Measurements from ENCODE around the gene HDAC7.

The HDAC7 gene

DNA sequence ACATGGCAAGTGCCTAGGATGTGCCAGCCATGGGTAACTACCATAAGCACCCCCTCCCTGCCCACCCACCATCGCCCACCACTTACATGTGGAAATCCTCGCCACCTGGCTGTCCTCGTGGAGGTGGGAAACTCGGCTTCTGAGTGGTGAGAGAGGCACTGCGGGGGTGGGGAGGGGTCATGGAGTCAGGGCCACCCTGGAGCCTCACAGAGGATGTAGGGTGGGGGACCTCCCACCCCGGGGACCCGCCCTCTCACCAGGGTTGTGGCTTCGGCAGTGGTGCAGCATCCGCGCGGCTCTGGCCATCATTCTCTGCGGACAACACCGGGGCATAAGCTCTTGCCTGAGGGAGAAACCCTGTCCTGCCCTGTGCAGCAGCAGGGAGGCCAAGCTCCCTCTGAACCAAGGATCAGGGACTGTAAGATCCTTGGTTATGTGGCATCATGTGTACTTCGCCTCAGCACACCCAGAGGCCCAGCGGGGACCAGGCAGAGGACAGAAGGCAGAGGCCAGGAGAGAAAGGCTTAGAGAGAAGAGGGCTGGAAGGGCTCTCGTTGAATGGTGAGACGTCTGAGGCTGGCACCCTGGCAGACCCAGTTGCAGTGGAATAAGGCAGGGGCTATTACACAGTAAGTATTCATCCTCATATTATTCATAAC lies 81.6 kb downstream of the HDAC7 start:
- no peak overlapping the region for H3K4me3 ChIP-seq (ENCODE audit: control insufficient read depth, low read depth, low read length)
- no peak for DNase-seq (ENCODE audit: low read depth)
- TF ChIP-seq, protein P1, sequence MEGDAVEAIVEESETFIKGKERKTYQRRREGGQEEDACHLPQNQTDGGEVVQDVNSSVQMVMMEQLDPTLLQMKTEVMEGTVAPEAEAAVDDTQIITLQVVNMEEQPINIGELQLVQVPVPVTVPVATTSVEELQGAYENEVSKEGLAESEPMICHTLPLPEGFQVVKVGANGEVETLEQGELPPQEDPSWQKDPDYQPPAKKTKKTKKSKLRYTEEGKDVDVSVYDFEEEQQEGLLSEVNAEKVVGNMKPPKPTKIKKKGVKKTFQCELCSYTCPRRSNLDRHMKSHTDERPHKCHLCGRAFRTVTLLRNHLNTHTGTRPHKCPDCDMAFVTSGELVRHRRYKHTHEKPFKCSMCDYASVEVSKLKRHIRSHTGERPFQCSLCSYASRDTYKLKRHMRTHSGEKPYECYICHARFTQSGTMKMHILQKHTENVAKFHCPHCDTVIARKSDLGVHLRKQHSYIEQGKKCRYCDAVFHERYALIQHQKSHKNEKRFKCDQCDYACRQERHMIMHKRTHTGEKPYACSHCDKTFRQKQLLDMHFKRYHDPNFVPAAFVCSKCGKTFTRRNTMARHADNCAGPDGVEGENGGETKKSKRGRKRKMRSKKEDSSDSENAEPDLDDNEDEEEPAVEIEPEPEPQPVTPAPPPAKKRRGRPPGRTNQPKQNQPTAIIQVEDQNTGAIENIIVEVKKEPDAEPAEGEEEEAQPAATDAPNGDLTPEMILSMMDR (conservative IDR thresholded peaks at IDR 0.05; ENCODE audit: control insufficient read depth, insufficient read depth, low read depth, low read length), result no peak

DNA sequence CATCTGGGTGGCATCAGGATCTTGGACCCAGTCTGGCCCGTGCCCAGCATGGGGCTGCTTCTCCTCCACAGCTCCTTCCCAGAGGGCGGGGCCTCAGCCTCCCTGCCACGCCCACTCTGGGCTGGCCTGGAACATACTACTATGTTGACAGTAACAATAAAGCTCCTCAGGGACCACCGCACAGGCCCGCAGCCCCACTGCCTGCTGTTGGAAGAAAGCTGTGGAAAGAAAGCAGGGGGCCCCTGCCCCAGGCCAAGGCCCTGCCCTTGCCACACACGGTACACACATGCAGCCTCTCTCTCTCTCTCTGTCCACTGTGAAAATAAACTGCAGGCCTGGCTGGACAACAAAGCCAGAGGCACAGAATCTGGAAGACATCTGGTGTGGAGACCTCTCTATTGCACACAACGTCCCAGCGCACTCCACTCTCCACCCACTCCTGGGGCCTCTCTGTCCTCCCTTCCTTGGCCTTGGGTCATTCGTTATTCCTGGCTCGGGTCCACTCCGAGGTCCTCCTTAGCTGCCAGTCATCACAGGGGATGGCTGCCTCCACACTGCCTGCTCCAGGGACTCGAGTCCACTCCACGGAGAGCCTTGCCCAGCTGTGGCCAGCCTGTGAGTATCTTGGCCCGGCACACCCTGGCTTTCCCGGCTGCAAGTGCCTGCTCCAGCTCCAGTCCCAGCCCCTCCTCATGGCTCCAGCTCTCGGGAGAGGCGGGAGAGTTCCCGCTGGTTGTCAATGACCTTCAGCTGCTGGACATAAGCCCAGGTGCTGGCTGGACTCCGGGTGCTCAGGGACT lies 82.6 kb downstream of the HDAC7 start:
- peak overlapping the region; percentile 15 for H3K4me3 ChIP-seq (ENCODE audit: control insufficient read depth, low read depth, low read length)
- TF ChIP-seq, protein P1 (conservative IDR thresholded peaks at IDR 0.05; ENCODE audit: control insufficient read depth, insufficient read depth, low read depth, low read length), result no peak
- peak; percentile 89 for DNase-seq (ENCODE audit: low read depth)

DNA sequence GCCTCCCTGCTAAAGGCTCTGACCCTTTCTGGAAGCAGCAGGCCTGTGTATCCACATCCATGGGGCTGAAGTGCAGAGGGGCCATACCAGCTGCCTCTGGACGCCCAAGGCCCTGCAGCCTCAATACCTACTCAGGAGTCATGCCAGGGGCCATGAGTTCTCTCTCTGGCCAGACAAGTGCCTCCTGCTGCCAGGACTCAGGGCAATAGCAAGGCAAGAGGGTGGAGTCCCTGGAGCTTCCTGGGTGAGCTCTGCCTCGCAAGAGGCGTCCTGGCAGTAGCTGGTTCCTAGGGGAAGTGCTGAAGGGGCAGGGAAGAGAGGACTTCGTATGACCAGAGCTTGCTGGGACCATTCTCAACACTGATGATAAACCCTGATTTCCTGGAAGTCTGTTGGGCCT lies 83.5 kb downstream of the HDAC7 start:
- H3K4me3 ChIP-seq (ENCODE audit: control insufficient read depth, low read depth, low read length), result no peak overlapping the region
- TF ChIP-seq, protein P1 (conservative IDR thresholded peaks at IDR 0.05; ENCODE audit: control insufficient read depth, insufficient read depth, low read depth, low read length), result no peak
- DNase-seq (ENCODE audit: low read depth), result no peak

DNA sequence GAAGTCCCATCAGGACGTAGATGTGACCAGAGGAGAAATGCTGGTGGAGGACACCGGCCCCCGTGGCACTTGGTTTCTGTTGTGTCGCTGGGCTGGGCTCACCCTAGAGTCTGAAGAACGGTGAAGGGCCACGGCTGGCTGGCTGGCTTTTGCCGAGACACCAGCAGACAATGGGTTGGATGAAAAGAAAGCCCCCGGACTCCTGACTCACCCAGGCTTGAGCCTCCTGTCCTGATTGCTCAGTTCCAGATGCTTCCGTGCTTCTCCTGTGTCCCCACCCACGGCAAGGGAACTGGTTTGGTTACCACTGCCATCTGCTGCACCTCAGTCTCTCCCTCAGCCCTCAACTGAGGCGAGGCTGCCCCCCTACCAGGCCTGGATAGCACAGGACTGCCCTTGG lies 84.1 kb downstream of the HDAC7 start:
- DNase-seq (ENCODE audit: low read depth), result peak; percentile 42
- no peak overlapping the region for H3K4me3 ChIP-seq (ENCODE audit: control insufficient read depth, low read depth, low read length)
- TF ChIP-seq, protein P1 (conservative IDR thresholded peaks at IDR 0.05; ENCODE audit: control insufficient read depth, insufficient read depth, low read depth, low read length), result no peak

DNA sequence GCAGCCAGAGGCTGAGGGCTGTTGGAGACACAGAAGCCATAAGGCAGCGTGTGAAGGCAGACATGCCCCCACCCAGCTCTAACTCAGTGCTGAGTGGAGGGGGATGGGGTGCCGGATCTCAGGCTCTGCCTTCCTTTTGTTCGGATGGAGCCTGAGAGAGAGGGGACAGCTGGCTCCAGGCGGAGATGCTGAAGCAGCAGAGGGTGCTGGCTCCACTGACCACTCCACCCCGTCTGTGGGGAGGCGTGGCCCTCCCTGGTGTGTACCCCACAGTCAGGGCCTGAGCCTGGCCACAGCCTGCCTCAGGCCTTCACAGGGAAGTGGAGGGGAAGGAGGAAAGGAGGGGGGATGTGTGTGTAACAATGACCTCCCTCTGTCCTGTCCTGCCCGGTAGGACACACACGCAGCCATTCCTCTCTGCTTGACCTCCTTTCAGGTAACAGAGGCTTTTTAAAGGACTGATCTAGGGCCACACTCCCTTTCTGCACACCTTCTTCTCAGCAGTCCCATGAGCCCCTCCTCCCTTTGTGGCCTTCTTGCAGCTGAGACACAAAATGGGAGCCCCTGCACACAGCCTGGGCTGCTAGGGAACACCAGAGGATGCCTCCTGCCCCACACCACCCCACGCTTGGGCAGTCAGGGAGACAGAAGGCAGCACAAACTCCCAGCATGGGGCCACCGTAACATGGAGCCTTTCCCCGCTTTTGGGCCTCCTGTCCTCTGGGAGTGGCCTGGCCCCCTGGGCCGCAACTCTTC lies 84.8 kb downstream of the HDAC7 start:
- H3K4me3 ChIP-seq (ENCODE audit: control insufficient read depth, low read depth, low read length), result no peak overlapping the region
- no peak for DNase-seq (ENCODE audit: low read depth)
- TF ChIP-seq, protein P1 (conservative IDR thresholded peaks at IDR 0.05; ENCODE audit: control insufficient read depth, insufficient read depth, low read depth, low read length), result no peak

DNA sequence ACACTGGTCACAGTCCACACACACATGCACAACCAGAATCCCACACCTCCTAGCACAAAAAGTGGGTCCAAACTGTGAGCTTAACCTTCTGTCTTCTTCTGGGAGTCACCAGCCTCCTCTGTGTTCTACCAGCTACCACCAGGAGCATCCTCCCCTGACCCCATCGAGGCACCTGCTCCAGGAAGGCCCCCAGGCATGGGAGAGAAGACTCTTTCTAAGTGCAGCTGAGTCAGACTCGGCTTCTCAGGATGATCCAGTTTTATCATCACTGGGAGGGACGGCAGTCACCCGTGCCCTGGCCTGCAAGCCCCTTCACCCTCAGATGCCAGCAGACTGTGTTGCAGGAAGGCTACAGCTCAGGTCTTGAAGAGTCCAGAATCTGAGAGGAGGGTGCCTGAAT lies 86.6 kb downstream of the HDAC7 start:
- H3K4me3 ChIP-seq (ENCODE audit: control insufficient read depth, low read depth, low read length), result no peak overlapping the region
- DNase-seq (ENCODE audit: low read depth), result no peak
- TF ChIP-seq, protein P1 (conservative IDR thresholded peaks at IDR 0.05; ENCODE audit: control insufficient read depth, insufficient read depth, low read depth, low read length), result no peak

Data from fibroblast of mammary gland (primary cell).